Subcutaneous abdominal adipose tissue (tissue), 5 donors: ENCODE results near the gene KCNJ14.
A peak's percentile ranks its signal among the peaks of the same experiment; 100 is the strongest.
"Not testable (repeated sequence)": the region's sequence is repeated elsewhere in the genome, so short reads cannot be mapped to it uniquely, and the experiment has no call there.

Experiments used
- H3K27ac ChIP-seq: one replicate; pipeline ENCODE4 v1.7.0; 2013; ENCODE audit warnings: low read depth, mild to moderate bottlenecking, inconsistent platforms, low read length, moderate library complexity
- H3K27me3 ChIP-seq, 5 donors: one replicate each; pipeline ENCODE4 v1.7.0; 2013; ENCODE audit warnings: low read length in 5 of 5, inconsistent platforms in 1 of 5; ENCODE audit not compliant: control insufficient read depth in 5 of 5, insufficient read depth in 4 of 5
- H3K36me3 ChIP-seq, 5 donors: one replicate each; pipeline ENCODE4 v1.7.0; 2013; ENCODE audit warnings: low read length in 5 of 5; ENCODE audit not compliant: control insufficient read depth in 5 of 5, insufficient read depth in 5 of 5
- H3K4me1 ChIP-seq, 5 donors: one replicate each; pipeline ENCODE4 v1.7.0; 2013; ENCODE audit warnings: low read length in 5 of 5, mild to moderate bottlenecking in 3 of 5, moderate library complexity in 1 of 5; ENCODE audit not compliant: control insufficient read depth in 5 of 5, insufficient read depth in 5 of 5
- H3K4me3 ChIP-seq, 5 donors: one replicate each; pipeline ENCODE4 v1.7.0; 2013; ENCODE audit warnings: low read length in 5 of 5, low read depth in 1 of 5
- H3K9ac ChIP-seq, 5 donors: one replicate each; pipeline ENCODE4 v1.7.0; 2013; ENCODE audit warnings: low read length in 5 of 5, mild to moderate bottlenecking in 4 of 5, moderate library complexity in 3 of 5
- H3K9me3 ChIP-seq, 5 donors: one replicate each; pipeline ENCODE4 v1.7.0; 2013; ENCODE audit warnings: low read length in 5 of 5; ENCODE audit not compliant: control insufficient read depth in 5 of 5
- donor health status: healthy.
- donor health status: healthy.
- donor health status: healthy.
- donor health status: healthy.
- donor health status: healthy.

KCNJ14 gene

GRCh38 chr19:48484931-48485612 lies 29.7 kb downstream of the KCNJ14 start:
- H3K27me3 ChIP-seq: peaks cover 0 to 6% (median 0%) of the 10 kb centered on the region in 5 donors
- no peaks in the 10 kb centered on the region for H3K36me3 ChIP-seq
- no peaks in the 10 kb centered on the region for H3K9me3 ChIP-seq
- no peak overlapping the region for H3K27ac ChIP-seq
- peaks cover 5 to 24% (median 23%) of the 10 kb centered on the region in 5 donors for H3K4me1 ChIP-seq
- H3K9ac ChIP-seq: no peak overlapping the region
- H3K4me3 ChIP-seq: no peak overlapping the region

GRCh38 chr19:48486706-48487105 lies 31.3 kb downstream of the KCNJ14 start:
- H3K9me3 ChIP-seq, H3K9ac ChIP-seq, H3K4me3 ChIP-seq, H3K27me3 ChIP-seq, H3K36me3 ChIP-seq, H3K27ac ChIP-seq: not testable (repeated sequence)
- peaks cover 0 to 20% (median 14%) of the 10 kb centered on the region in 5 donors for H3K4me1 ChIP-seq

GRCh38 chr19:48487544-48487943 lies 32.2 kb downstream of the KCNJ14 start:
- Histone ChIP-seq H3K9me3 (no peaks in the 10 kb centered on the region), H3K27ac (no peak overlapping the region), H3K4me1 (peaks cover 0 to 15% (median 13%) of the 10 kb centered on the region in 5 donors), H3K9ac (no peak overlapping the region), H3K36me3 (no peaks in the 10 kb centered on the region), H3K27me3 (peaks cover 0 to 9% (median 4%) of the 10 kb centered on the region in 5 donors), H3K4me3 (no peak overlapping the region)

- H3K27ac ChIP-seq: no peak overlapping the region
- peaks cover 0 to 18% (median 14%) of the 10 kb centered on the region in 5 donors for H3K4me1 ChIP-seq
- peaks cover 0 to 9% (median 4%) of the 10 kb centered on the region in 5 donors for H3K27me3 ChIP-seq
- H3K4me3 ChIP-seq: no peak overlapping the region
- no peaks in the 10 kb centered on the region for H3K36me3 ChIP-seq
- H3K9me3 ChIP-seq: no peaks in the 10 kb centered on the region
- H3K9ac ChIP-seq: no peak overlapping the region
Observed at GRCh38 chr19:48487948-48488347, 32.6 kb downstream of the KCNJ14 start.

GRCh38 chr19:48488478-48488877 lies 33.1 kb downstream of the KCNJ14 start:
- H3K4me3 ChIP-seq, H3K9ac ChIP-seq, H3K36me3 ChIP-seq, H3K27ac ChIP-seq, H3K27me3 ChIP-seq, H3K9me3 ChIP-seq: not testable (repeated sequence)
- H3K4me1 ChIP-seq: peaks cover 0 to 18% (median 14%) of the 10 kb centered on the region in 5 donors

GRCh38 chr19:48489608-48490216 lies 34.3 kb downstream of the KCNJ14 start:
- Histone ChIP-seq H3K4me3 (no peak overlapping the region), H3K36me3 (no peaks in the 10 kb centered on the region), H3K9me3 (no peaks in the 10 kb centered on the region), H3K9ac (no peak overlapping the region), H3K4me1 (peaks cover 0 to 26% (median 22%) of the 10 kb centered on the region in 5 donors), H3K27ac (no peak overlapping the region), H3K27me3 (peaks cover 0 to 9% (median 4%) of the 10 kb centered on the region in 5 donors)

- peaks cover 0 to 36% (median 24%) of the 10 kb centered on the region in 5 donors for H3K4me1 ChIP-seq
- H3K27me3 ChIP-seq: peaks cover 0 to 9% (median 4%) of the 10 kb centered on the region in 5 donors
- H3K27ac ChIP-seq: no peak overlapping the region
- H3K9ac ChIP-seq: no peak overlapping the region
- H3K9me3 ChIP-seq: no peaks in the 10 kb centered on the region
- no peak overlapping the region for H3K4me3 ChIP-seq
- H3K36me3 ChIP-seq: no peaks in the 10 kb centered on the region
Observed at GRCh38 chr19:48490981-48491792, 35.8 kb downstream of the KCNJ14 start.

- H3K4me1 ChIP-seq: peaks cover 0 to 36% (median 24%) of the 10 kb centered on the region in 5 donors
- no peak overlapping the region for H3K9ac ChIP-seq
- H3K9me3 ChIP-seq: no peaks in the 10 kb centered on the region
- no peaks in the 10 kb centered on the region for H3K36me3 ChIP-seq
- no peak overlapping the region for H3K4me3 ChIP-seq
- H3K27me3 ChIP-seq: peaks cover 0 to 9% (median 3%) of the 10 kb centered on the region in 5 donors
- no peak overlapping the region for H3K27ac ChIP-seq
Observed at GRCh38 chr19:48491793-48492123, 36.4 kb downstream of the KCNJ14 start.

GRCh38 chr19:48492925-48493717 lies 37.7 kb downstream of the KCNJ14 start:
- H3K4me3 ChIP-seq: peak overlapping the region in 4 of 5 donors; percentile 57 to 77 (median 65)

More at GRCh38 chr19:48492925-48493717, 37.7 kb downstream of the KCNJ14 start:
- H3K27me3 ChIP-seq: peaks cover 0 to 12% (median 4%) of the 10 kb centered on the region in 5 donors
- no peak overlapping the region for H3K27ac ChIP-seq
- no peaks in the 10 kb centered on the region for H3K36me3 ChIP-seq
- no peaks in the 10 kb centered on the region for H3K9me3 ChIP-seq
- H3K9ac ChIP-seq: peak overlapping the region in 4 of 5 donors; percentile 46 to 81 (median 58)
- peaks cover 0 to 46% (median 32%) of the 10 kb centered on the region in 5 donors for H3K4me1 ChIP-seq
